Aorta (tissue), 5 donors: Measurements from ENCODE around the gene ZNF687. TPM values are rescaled to one million over a fixed set of nuclear protein-coding genes. Genes with fewer than 3 reads are reported as not detected.
A peak's percentile ranks its signal among the peaks of the same experiment; 100 is the strongest.

Experiments used
- ATAC-seq: fragments of 200-7000 bp; cut with Tn5 transposase; one replicate; pipeline ENCODE4 v1.9.1; 2022; ENCODE audit warnings: moderate library complexity; ENCODE audit not compliant: low FRiP score
- DNase-seq, 2 donors: peaks; one replicate each; pipeline ENCODE4 v3.0.0-alpha.2; 2020
- H3K27ac ChIP-seq, 2 donors: one replicate each; pipeline ENCODE4 v1.5.1; 2013; ENCODE audit warnings: low read length in 2 of 2, mild to moderate bottlenecking in 2 of 2, moderate library complexity in 2 of 2, control low read depth in 1 of 2, inconsistent platforms in 1 of 2, low read depth in 1 of 2
- H3K27me3 ChIP-seq, 2 donors: one replicate each; pipeline ENCODE4 v1.6.1; 2013; ENCODE audit warnings: control low read depth in 1 of 2, low read length in 1 of 2, mild to moderate bottlenecking in 1 of 2, moderate library complexity in 1 of 2; ENCODE audit not compliant: insufficient read depth in 2 of 2, control insufficient read depth in 1 of 2
- H3K36me3 ChIP-seq, 2 donors: one replicate each; pipeline ENCODE4 v1.6.1; 2013; ENCODE audit warnings: control low read depth in 1 of 2, low read length in 1 of 2, mild to moderate bottlenecking in 1 of 2; ENCODE audit not compliant: insufficient read depth in 2 of 2, control insufficient read depth in 1 of 2
- H3K4me1 ChIP-seq, 2 donors: one replicate each; pipeline ENCODE4 v1.6.1; 2013; ENCODE audit warnings: low read length in 2 of 2, control low read depth in 1 of 2, mild to moderate bottlenecking in 1 of 2, moderate library complexity in 1 of 2; ENCODE audit not compliant: insufficient read depth in 2 of 2, control insufficient read depth in 1 of 2
- H3K4me3 ChIP-seq, 2 donors: one replicate each; pipeline ENCODE4 v1.5.1; 2013; ENCODE audit warnings: low read length in 2 of 2, control low read depth in 1 of 2, mild to moderate bottlenecking in 1 of 2
- H3K9me3 ChIP-seq: one replicate; pipeline ENCODE4 v1.6.1; 2013; ENCODE audit warnings: mild to moderate bottlenecking, low read length; ENCODE audit not compliant: control insufficient read depth
- WGBS, 2 donors: extraction: QIAGEN DNeasy Blood & Tissue Kit; methylation state at CpG; one replicate each; pipeline ENCODE4 v1.1.7; 2013; 5-methylcytosine and 5-hydroxymethylcytosine counted together
- intact Hi-C, 2 donors: fragments of 100-400 bp; cut with DNase I; formaldehyde crosslinking; loops; one replicate each; pipeline versions ENCODE4 v1.14.2 to v1.15.0; 2022
- polyA plus RNA-seq, 2 donors: library from polyadenylated mRNA; stranded (reverse); fragments of 200-250 nt; gene quantifications; one replicate each; pipeline ENCODE4 v1.2.3, GENCODE V29; 2013
- total RNA-seq, 2 donors: library from RNA; stranded (reverse); fragmentation: NEBNext Ultra II Directional; extraction: Animal tissue kit (Norgen Biotek cat#: 25700); gene quantifications; one replicate each; pipeline ENCODE4 v1.2.1, GENCODE V29; 2021
- donor health status: healthy with polysubstance abuse.
- donor health status: Bipolar disorder and iron deficiency.
- donor health status: DM: no; HTN: no; CAD: no.
- donor health status: DM: no; HTN: no; CAD: no.
- donor health status: DM: yes; HTN: yes; CAD: no.

The ZNF687 gene
- total and polyA plus RNA-seq, 4 donors, result 7.7 to 24.0 (median 14.0) TPM

DNA sequence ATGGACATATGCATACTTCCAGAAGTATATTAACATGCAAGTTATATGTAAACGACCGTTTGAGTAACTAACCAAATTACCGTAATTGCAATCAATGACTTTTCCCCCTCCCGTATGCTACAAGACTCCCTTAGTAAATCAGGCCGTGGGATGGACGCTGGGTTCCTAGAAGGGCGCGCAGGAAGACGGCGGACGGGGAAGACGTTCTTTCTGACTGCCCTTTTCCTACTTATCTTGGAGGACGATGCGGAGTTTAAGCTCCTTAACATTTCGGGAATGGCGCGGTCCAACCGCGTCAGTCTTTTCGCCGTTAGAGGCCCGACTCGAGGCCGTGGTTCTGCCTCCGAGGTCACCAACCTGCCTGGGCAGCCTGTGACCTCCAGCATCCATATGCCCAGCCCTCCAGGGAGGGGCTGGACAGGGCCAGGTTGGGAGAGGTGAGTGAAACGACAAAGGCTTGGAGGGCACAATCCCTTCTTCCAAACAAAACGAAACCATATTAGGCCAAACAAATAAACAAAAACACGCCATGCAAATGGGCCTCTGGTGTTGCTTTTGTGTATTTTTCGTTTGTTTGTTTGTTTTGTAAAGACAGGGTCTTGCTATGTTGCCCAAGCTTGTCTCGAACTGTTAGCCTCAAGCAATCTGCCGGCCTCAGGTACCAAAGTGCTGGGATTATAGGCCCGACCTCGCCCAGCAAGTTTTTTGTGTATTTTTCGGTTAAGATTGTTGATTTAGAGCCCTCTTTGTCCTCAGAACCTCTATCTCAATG is 46.0 kb downstream of the ZNF687 start:
- peak; percentile 59 to 80 for DNase-seq
- H3K27me3 ChIP-seq, result no peaks in the 10 kb centered on the region
- peak; percentile 33 for ATAC-seq
- H3K9me3 ChIP-seq, result no peaks in the 10 kb centered on the region
- peak overlapping the region; percentile 63 to 93 for H3K4me3 ChIP-seq
- H3K36me3 ChIP-seq, result peaks cover 0 to 4% of the 10 kb centered on the region in 2 donors
- intact Hi-C loops, result loop anchor here in 1 of 2 donors (1.0 to 5.0 kb wide), 2 partner anchors 17 to 46 kb away; partner anchors contain the start of gene ZNF687
- WGBS, 2 donors, result 19 to 20% methylated on average over 34 of the region's 34 CpGs
- H3K4me1 ChIP-seq, result peaks cover 0 to 2% of the 10 kb centered on the region in 2 donors
- peak overlapping the region; percentile 25 to 85 for H3K27ac ChIP-seq

DNA sequence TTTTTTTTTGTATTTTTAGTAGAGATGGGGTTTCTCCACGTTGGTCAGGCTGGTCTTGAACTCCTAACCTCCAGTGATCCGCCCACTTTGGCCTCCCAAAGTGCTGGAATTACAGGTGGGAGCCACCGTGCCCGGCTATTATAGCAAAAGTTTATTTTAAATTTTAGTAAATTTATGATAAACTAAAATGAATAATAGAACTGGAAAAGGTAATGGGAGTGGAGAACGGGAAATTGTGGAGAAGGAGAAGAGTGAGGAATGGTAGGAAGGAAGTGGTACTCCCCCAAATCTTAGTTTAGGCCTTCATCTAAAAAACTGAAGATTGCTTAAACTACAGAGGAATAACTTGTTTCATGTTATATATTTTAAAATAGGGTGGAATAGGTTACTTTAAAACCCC is 52.7 kb downstream of the ZNF687 start:
- Histone ChIP-seq H3K4me3 (no peak overlapping the region), H3K27ac (no peak overlapping the region), H3K9me3 (no peaks in the 10 kb centered on the region), H3K36me3 (no peaks in the 10 kb centered on the region), H3K4me1 (no peaks in the 10 kb centered on the region), H3K27me3 (no peaks in the 10 kb centered on the region)
- intact Hi-C loops, result no loop called here
- WGBS, 2 donors, result 87 to 88% methylated on average over 5 of the region's 5 CpGs
- no peak for DNase-seq
- ATAC-seq, result no peak

DNA sequence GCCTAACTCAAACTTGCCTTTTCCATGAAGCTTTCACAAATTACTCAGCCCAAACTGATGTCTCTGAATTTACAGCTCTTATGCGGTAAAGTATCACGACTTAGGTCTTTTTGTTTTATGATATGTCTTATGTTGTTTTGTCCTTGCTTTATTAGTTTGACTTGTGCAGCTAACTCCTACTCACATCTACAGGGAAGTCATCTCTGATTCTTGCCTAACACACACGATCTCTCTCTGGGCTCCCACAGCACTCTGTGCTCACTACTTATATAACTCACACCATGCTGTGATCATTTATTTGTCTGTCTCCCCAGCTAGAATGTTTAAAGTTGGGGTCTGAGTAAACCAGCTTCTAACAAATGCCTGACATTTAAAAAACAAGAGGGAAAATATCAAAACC is 54.5 kb downstream of the ZNF687 start:
- no peaks in the 10 kb centered on the region for H3K36me3 ChIP-seq
- DNase-seq, result no peak
- H3K4me1 ChIP-seq, result no peaks in the 10 kb centered on the region
- intact Hi-C loops, result no loop called here
- no peak for ATAC-seq
- H3K9me3 ChIP-seq, result no peaks in the 10 kb centered on the region
- WGBS, 2 donors, result 86 to 93% methylated on average over 3 of the region's 3 CpGs
- no peak overlapping the region for H3K4me3 ChIP-seq
- no peaks in the 10 kb centered on the region for H3K27me3 ChIP-seq
- no peak overlapping the region for H3K27ac ChIP-seq

- Histone ChIP-seq H3K36me3 (no peaks in the 10 kb centered on the region), H3K4me3 (no peak overlapping the region), H3K27ac (peak overlapping the region in 1 of 2 donors; percentile 26), H3K4me1 (peaks cover 0 to 2% of the 10 kb centered on the region in 2 donors), H3K27me3 (no peaks in the 10 kb centered on the region), H3K9me3 (no peaks in the 10 kb centered on the region)
- peak; percentile 91 for ATAC-seq
- intact Hi-C loops, result loop anchor here (1.0 to 10.0 kb wide), 4 partner anchors 38 to 146 kb away; partner anchors contain the start of genes PIP5K1A (in 1 of the 2), VPS72 (in 1 of the 2) and ZNF687 (in 1 of the 2)
- no peak for DNase-seq
- WGBS, 2 donors, result 21% methylated on average over 7 of the region's 7 CpGs
These were observed 59.0 kb downstream of the ZNF687 start for GRCh38 chr1:151340870-151341754.

Other genes starting within 250 kb of the ZNF687 start
- gene BNIPL, start 245.7 kb upstream of the ZNF687 start, total RNA-seq, result under 1 TPM; 0.29 to 0.54 TPM
- gene BNIPL, start 245.7 kb upstream of the ZNF687 start, polyA plus RNA-seq, result under 1 TPM in 1 of 2 donors, not detected in 1; 0.38 TPM
- gene C1orf56, start 234.5 kb upstream of the ZNF687 start, total RNA-seq, result 1 to 10 TPM; 3.0 to 3.8 TPM
- gene C1orf56, start 234.5 kb upstream of the ZNF687 start, polyA plus RNA-seq, result 1 to 10 TPM; 1.8 to 2.6 TPM
- 100 to 1,000 TPM; 102 TPM for gene CDC42SE1, start 222.7 kb upstream of the ZNF687 start, total RNA-seq
- gene CDC42SE1, start 222.7 kb upstream of the ZNF687 start, polyA plus RNA-seq, result 10 to 100 TPM; 30.1 to 82.4 TPM
- 1 to 10 TPM; 2.4 to 2.5 TPM for gene MLLT11, start 221.9 kb upstream of the ZNF687 start, total RNA-seq
- 1 to 10 TPM; 4.3 to 6.9 TPM for gene MLLT11, start 221.9 kb upstream of the ZNF687 start, polyA plus RNA-seq
- gene GABPB2, start 211.5 kb upstream of the ZNF687 start, total RNA-seq, result 10 to 100 TPM; 16.0 to 22.2 TPM
- 10 to 100 TPM in 1 of 2 donors, 1 to 10 TPM in 1; 6.9 to 15.0 TPM for gene GABPB2, start 211.5 kb upstream of the ZNF687 start, polyA plus RNA-seq
- gene SEMA6C, start 135.7 kb upstream of the ZNF687 start, total RNA-seq, result 10 to 100 TPM in 1 of 2 donors, 1 to 10 TPM in 1; 8.1 to 25.2 TPM
- gene SEMA6C, start 135.7 kb upstream of the ZNF687 start, polyA plus RNA-seq, result 10 to 100 TPM in 1 of 2 donors, 1 to 10 TPM in 1; 2.5 to 28.8 TPM
- 1 to 10 TPM; 4.1 TPM for gene TNFAIP8L2, start 125.7 kb upstream of the ZNF687 start, total RNA-seq
- gene TNFAIP8L2, start 125.7 kb upstream of the ZNF687 start, polyA plus RNA-seq, result 1 to 10 TPM; 4.1 to 7.1 TPM
- gene LYSMD1, start 116.4 kb upstream of the ZNF687 start, total RNA-seq, result 1 to 10 TPM; 7.3 to 9.6 TPM
- gene LYSMD1, start 116.4 kb upstream of the ZNF687 start, polyA plus RNA-seq, result 1 to 10 TPM; 4.4 to 7.5 TPM
- gene SCNM1, start 116.2 kb upstream of the ZNF687 start, total RNA-seq, result 10 to 100 TPM; 27.3 to 33.8 TPM
- gene SCNM1, start 116.2 kb upstream of the ZNF687 start, polyA plus RNA-seq, result 10 to 100 TPM; 39.3 to 58.4 TPM
- under 1 TPM in 1 of 2 donors, not detected in 1; 0.78 TPM for gene TMOD4, start 106.3 kb upstream of the ZNF687 start, total RNA-seq
- under 1 TPM in 1 of 2 donors, not detected in 1; 0.69 TPM for gene TMOD4, start 106.3 kb upstream of the ZNF687 start, polyA plus RNA-seq
- gene VPS72, start 92.1 kb upstream of the ZNF687 start, total RNA-seq, result 10 to 100 TPM; 37.1 to 40.8 TPM
- gene VPS72, start 92.1 kb upstream of the ZNF687 start, polyA plus RNA-seq, result 10 to 100 TPM; 26.7 to 28.7 TPM
- 10 to 100 TPM; 64.0 to 67.6 TPM for gene PIP5K1A, start 83.7 kb upstream of the ZNF687 start, total RNA-seq
- gene PIP5K1A, start 83.7 kb upstream of the ZNF687 start, polyA plus RNA-seq, result 10 to 100 TPM; 16.5 to 22.7 TPM
- gene PSMD4, start 27.6 kb upstream of the ZNF687 start, total RNA-seq, result 100 to 1,000 TPM; 115 to 118 TPM
- gene PSMD4, start 27.6 kb upstream of the ZNF687 start, polyA plus RNA-seq, result 100 to 1,000 TPM; 144 to 162 TPM
- 10 to 100 TPM; 49.0 to 60.9 TPM for gene PI4KB, start 45.1 kb downstream of the ZNF687 start, total RNA-seq
- 10 to 100 TPM; 12.9 to 41.4 TPM for gene PI4KB, start 45.1 kb downstream of the ZNF687 start, polyA plus RNA-seq
- gene RFX5, start 65.0 kb downstream of the ZNF687 start, total RNA-seq, result 10 to 100 TPM; 38.0 to 51.6 TPM
- 10 to 100 TPM; 14.3 to 26.3 TPM for gene RFX5, start 65.0 kb downstream of the ZNF687 start, polyA plus RNA-seq
- gene SELENBP1, start 90.4 kb downstream of the ZNF687 start, total RNA-seq, result 10 to 100 TPM; 24.5 to 66.3 TPM
- 100 to 1,000 TPM in 1 of 2 donors, 10 to 100 TPM in 1; 48.3 to 171 TPM for gene SELENBP1, start 90.4 kb downstream of the ZNF687 start, polyA plus RNA-seq
- gene PSMB4, start 117.3 kb downstream of the ZNF687 start, total RNA-seq, result 100 to 1,000 TPM; 174 to 181 TPM
- gene PSMB4, start 117.3 kb downstream of the ZNF687 start, polyA plus RNA-seq, result 100 to 1,000 TPM; 258 to 396 TPM
- 100 to 1,000 TPM in 1 of 2 donors, 10 to 100 TPM in 1; 96.0 to 144 TPM for gene POGZ, start 177.2 kb downstream of the ZNF687 start, total RNA-seq
- gene POGZ, start 177.2 kb downstream of the ZNF687 start, polyA plus RNA-seq, result 10 to 100 TPM; 11.6 to 34.6 TPM
- 1 to 10 TPM in 1 of 2 donors, under 1 TPM in 1; 0.23 to 1.7 TPM for gene CGN, start 229.1 kb downstream of the ZNF687 start, total RNA-seq
- 10 to 100 TPM in 1 of 2 donors, under 1 TPM in 1; 0.36 to 27.5 TPM for gene CGN, start 229.1 kb downstream of the ZNF687 start, polyA plus RNA-seq